HL-60 (cell line): ENCODE data around the gene S100B.

ENCODE experiments used
- POLR2AphosphoS5 ChIP-seq: IDR thresholded peaks from 2 replicates; pipeline ENCODE4 v1.6.1; 2012; ENCODE audit warnings: low read depth
- TF ChIP-seq, protein P1 (sequence below): IDR thresholded peaks from one replicate; pipeline ENCODE4 v1.5.1; 2011; ENCODE audit warnings: low read length, control low read depth, inconsistent platforms; ENCODE audit not compliant: insufficient read depth
- TF ChIP-seq, protein P2 (sequence below): IDR thresholded peaks from 2 replicates; pipeline ENCODE4 v1.6.1; 2012; ENCODE audit warnings: low read depth; ENCODE audit not compliant: insufficient replicate concordance

DNA sequence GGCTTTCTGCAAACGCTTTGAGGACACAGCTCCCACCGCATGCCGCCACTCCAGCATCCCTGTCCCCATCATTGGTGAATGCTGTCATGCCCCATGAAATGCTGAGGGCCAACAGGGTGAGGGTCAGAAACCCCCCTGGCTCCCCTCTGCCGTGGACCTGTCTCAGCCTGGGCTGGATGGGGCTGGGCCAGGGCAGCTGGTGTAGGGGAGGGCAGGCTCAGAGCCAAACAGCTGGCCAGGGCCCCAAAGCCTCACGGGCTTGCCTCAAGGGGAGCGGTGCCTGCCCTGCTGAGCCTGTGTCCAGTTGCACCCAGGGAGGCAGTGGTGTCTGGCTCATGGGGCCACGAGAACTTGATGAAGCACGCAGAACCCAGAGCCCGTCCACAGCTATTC is 49.7 kb downstream of the S100B start:
- TF ChIP-seq, protein P1, sequence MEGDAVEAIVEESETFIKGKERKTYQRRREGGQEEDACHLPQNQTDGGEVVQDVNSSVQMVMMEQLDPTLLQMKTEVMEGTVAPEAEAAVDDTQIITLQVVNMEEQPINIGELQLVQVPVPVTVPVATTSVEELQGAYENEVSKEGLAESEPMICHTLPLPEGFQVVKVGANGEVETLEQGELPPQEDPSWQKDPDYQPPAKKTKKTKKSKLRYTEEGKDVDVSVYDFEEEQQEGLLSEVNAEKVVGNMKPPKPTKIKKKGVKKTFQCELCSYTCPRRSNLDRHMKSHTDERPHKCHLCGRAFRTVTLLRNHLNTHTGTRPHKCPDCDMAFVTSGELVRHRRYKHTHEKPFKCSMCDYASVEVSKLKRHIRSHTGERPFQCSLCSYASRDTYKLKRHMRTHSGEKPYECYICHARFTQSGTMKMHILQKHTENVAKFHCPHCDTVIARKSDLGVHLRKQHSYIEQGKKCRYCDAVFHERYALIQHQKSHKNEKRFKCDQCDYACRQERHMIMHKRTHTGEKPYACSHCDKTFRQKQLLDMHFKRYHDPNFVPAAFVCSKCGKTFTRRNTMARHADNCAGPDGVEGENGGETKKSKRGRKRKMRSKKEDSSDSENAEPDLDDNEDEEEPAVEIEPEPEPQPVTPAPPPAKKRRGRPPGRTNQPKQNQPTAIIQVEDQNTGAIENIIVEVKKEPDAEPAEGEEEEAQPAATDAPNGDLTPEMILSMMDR: no peak
- no peak for TF ChIP-seq POLR2AphosphoS5
- TF ChIP-seq, protein P2, sequence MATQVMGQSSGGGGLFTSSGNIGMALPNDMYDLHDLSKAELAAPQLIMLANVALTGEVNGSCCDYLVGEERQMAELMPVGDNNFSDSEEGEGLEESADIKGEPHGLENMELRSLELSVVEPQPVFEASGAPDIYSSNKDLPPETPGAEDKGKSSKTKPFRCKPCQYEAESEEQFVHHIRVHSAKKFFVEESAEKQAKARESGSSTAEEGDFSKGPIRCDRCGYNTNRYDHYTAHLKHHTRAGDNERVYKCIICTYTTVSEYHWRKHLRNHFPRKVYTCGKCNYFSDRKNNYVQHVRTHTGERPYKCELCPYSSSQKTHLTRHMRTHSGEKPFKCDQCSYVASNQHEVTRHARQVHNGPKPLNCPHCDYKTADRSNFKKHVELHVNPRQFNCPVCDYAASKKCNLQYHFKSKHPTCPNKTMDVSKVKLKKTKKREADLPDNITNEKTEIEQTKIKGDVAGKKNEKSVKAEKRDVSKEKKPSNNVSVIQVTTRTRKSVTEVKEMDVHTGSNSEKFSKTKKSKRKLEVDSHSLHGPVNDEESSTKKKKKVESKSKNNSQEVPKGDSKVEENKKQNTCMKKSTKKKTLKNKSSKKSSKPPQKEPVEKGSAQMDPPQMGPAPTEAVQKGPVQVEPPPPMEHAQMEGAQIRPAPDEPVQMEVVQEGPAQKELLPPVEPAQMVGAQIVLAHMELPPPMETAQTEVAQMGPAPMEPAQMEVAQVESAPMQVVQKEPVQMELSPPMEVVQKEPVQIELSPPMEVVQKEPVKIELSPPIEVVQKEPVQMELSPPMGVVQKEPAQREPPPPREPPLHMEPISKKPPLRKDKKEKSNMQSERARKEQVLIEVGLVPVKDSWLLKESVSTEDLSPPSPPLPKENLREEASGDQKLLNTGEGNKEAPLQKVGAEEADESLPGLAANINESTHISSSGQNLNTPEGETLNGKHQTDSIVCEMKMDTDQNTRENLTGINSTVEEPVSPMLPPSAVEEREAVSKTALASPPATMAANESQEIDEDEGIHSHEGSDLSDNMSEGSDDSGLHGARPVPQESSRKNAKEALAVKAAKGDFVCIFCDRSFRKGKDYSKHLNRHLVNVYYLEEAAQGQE: no peak
